ENCODE measurements around the gene USP47. TPM values are rescaled to one million over a fixed set of nuclear protein-coding genes. Genes with fewer than 3 reads are reported as not detected.

USP47 gene
- total RNA-seq, 1 donor from 2014 or later: 107 TPM

GRCh38 chr11:11937433-11937832 lies 95.7 kb downstream of the USP47 start:
- peak; percentile 15 for DNase-seq (ENCODE audit: low read depth)

GRCh38 chr11:11937957-11938356 lies 96.2 kb downstream of the USP47 start:
- DNase-seq (ENCODE audit: low read depth): peak; percentile 38

- no peak for DNase-seq (ENCODE audit: low read depth)
Measured at GRCh38 chr11:11940551-11940950, 98.8 kb downstream of the USP47 start.

GRCh38 chr11:11942668-11943067 lies 100.9 kb downstream of the USP47 start:
- no peak for DNase-seq (ENCODE audit: low read depth)

DNA sequence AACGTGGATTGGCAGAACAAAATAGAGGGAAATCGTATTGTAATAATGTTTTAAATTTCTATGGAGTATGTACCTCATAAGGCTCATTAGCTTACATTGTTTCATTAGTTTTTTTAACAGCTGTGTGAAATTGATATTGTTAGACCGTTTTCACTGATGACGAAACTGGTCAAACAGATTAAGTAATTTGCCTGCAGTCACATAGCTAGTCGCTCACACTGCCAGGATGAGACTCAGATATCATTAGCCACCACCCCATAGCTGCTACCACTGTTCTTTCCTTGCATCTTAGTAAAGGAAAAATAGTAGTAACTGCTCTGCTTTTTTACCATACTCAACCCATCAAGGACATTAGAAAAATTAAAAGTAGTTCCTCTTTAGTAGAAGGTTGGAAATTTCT lies 102.7 kb downstream of the USP47 start:
- no peak for DNase-seq (ENCODE audit: low read depth)

- DNase-seq (ENCODE audit: low read depth): no peak
Measured at GRCh38 chr11:11946180-11946579, 104.4 kb downstream of the USP47 start.

GRCh38 chr11:11946878-11947277 lies 105.1 kb downstream of the USP47 start:
- DNase-seq (ENCODE audit: low read depth): no peak

DNA sequence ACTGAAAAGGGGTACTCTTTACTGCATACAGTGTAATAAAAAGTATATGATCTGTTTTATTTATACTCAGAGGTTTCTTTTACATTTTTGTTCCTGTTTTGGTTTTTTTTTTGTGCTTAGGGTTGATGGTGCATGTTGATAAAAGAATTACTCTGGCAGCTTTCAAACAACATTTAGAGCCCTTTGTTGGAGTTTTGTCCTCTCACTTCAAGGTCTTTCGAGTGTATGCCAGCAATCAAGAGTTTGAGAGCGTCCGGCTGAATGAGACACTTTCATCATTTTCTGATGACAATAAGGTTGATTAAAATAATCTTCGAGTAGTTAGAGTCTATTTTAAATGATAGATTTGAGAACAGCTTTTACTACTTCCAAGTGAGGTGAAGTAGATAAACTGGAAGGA lies 106.1 kb downstream of the USP47 start:
- no peak for DNase-seq (ENCODE audit: low read depth)

GRCh38 chr11:11948242-11948947 lies 106.6 kb downstream of the USP47 start:
- DNase-seq (ENCODE audit: low read depth): peak; percentile 13

- no peak for DNase-seq (ENCODE audit: low read depth)
Measured at GRCh38 chr11:11949482-11949881, 107.7 kb downstream of the USP47 start.

DNA sequence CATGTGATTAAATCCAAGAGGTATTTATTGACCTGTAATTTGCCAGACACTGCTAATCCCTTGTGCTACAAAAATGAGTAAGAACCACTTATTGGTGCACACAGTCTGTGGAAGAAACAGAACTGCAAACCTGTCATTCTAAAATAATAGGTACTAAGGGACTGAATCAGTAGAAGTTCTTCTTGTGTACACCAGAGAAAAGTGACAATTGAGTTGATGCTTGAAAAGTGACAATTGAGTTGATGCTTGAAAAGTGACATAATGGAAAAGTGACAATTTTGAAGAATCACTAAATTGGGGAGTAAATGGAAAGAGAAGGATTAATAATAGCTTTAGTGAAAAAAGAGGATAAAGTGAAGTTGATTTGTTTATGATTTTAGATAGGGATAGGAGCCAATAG lies 110.3 kb downstream of the USP47 start:
- DNase-seq (ENCODE audit: low read depth): no peak

GRCh38 chr11:11956006-11956405 lies 114.2 kb downstream of the USP47 start:
- no peak for DNase-seq (ENCODE audit: low read depth)

DNA sequence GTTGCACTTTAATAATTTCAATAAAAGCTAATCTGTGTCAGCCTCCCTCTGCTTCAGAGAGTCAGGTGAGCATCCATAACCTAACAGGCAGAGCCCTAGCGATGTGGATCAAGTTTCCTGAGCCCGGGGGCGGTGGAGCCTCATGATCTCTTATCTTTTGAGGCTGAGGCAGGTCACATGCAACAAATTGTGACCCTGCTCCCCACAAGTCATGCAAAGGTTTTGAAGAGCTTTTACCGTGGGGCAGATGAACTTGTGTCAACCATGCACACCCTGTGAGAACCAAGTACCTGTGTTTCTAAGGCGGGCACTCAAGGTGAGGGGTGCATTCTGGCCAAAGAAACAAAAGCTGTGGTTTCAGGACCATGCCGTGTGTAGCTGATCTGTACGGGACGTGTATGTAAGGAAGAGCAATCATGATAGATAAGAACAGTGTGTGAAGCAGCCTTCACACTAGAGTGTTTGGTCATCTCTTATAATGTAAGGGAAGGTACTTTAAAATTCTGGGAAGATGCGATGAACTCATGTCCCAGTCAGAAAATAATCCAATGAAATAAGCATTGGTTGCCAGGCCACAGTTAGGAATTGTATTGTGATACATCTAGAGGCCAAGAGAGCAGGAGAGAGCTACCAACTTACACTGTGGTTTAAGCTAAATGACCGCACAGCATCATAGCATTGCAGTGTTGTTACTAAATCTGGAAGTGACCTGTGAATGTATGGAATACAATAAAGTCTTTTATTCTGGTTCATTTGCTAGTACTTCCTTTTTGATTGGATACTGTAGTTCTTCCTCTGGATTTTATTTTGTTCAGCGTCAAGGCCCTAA lies 116.8 kb downstream of the USP47 start:
- DNase-seq (ENCODE audit: low read depth): no peak

- DNase-seq (ENCODE audit: low read depth): no peak
Measured at GRCh38 chr11:11959601-11960000, 117.8 kb downstream of the USP47 start.

DNA sequence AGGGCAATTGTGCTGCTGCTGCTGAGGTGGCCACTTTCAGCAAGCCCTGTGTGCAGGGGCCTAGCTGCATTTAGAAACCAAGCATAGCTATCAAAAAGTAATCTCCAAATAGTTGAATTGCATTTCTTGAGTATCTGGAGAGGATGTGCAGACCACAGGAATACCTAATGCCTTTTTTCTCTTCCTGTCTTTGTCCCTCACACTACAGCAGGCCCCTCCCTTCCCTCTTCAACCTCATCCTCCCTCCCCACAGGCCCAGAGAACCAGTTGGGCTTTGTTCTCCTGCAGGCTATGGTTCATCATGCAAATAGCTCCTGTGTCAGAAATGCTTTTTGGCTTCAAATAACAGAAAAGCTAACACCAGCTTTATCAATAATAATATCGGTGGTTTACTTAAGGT lies 118.9 kb downstream of the USP47 start:
- no peak for DNase-seq (ENCODE audit: low read depth)

- DNase-seq (ENCODE audit: low read depth): no peak
Measured at GRCh38 chr11:11961399-11962028, 119.7 kb downstream of the USP47 start.

DNA sequence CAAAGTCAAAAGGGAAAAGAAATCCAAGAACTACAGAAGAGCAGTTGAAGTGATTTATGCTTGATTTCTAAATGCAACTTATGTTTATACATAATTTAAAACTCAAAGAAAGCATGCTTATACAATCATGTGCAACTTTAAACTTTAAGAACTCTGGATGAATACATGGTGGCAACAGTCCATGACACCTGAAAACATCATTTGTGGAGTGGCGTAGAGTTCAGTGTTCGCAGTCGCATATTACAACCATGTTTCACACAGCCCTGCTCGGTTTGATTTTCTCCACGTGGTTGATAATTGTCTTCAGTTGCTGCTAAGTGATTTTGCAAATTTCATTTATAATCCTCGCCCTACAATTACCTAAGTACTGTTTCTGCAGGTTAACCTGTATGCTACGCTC lies 121.3 kb downstream of the USP47 start:
- DNase-seq (ENCODE audit: low read depth): no peak

- no peak for DNase-seq (ENCODE audit: low read depth)
Measured at GRCh38 chr11:11963842-11964773, 122.3 kb downstream of the USP47 start.

DNA sequence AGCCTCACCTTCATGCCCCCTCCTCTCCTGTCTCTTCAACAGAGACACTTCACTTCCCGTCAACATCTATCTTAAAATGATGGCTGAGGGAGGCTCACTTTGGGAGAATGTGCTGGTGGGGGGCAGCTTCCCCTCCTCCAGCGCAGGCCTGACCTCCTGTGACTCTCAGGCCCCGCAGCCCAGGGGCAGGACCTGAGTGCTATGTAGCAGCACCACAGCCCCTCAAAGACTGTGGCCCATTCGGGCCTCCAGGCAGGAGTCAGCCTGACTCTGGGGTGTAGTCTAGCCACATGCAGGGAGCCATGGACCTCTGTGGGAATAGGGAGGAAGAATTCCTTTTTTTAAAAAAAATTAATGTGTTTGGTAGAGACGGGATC lies 123.0 kb downstream of the USP47 start:
- no peak for DNase-seq (ENCODE audit: low read depth)

DNA sequence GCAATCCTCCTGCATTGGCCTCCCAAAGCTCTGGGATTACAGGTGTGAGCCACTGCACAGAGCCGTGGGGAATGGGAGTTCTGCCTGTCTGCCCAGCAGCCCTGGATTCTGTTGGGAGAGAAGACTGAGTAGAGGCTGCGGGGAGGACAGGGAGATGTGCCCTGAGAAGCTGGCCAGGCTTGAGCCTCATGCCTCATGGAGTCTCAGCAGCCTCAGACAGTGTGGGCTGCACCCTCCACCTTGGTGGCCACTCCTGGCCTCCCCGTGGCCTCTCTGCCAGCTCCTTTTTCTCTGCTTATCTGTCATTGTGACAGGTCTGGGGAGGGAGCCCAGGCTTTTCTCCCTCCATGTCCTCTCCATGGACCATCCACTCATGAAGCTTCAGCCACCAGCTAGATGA lies 123.4 kb downstream of the USP47 start:
- no peak for DNase-seq (ENCODE audit: low read depth)

DNA sequence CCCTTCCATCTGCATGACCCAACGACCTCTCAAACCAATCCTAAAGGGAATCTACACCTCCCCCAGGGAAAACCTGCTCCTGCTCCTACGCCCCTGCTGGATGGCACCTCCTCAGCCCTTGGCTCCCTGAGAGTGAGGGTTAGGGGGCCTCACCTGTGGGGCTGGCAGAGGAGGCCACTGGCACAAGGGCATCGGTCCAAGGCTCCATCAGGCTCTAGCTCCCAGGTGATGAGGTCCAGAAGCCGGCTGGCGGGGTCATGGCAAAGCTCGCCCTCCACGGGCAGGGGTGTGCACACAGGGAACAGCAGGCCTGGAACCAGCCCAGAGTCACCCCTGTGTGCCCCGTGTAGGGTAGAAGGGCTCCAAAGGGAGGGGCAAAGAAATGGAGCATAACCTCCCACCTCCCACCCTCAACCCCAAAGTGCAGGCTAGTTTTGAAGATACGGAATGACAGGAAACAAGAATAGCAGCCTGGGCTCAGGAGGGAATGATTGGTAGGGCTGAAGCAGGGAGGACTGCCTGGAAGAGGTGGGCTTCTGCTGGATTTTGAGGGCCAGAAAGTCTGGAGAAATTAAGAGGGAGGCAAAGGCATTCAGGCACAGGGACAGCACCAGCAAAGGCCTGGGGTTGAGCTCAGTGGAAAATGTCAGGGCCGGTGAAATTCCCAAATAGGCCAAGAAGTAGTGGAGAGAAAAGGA lies 124.0 kb downstream of the USP47 start:
- no peak for DNase-seq (ENCODE audit: low read depth)
